HG02798 (cell line): Measurements from ENCODE around the gene NUBPL.
A peak's percentile ranks its signal among the peaks of the same experiment; 100 is the strongest.
"Not testable (repeated sequence)": the region's sequence is repeated elsewhere in the genome, so short reads cannot be mapped to it uniquely, and the experiment has no call there.

Experiments
- ATAC-seq: cut with Tn5 transposase; IDR thresholded peaks from one replicate; pipeline ENCODE4 v1.9.1; 2021; ENCODE audit warnings: mild to moderate bottlenecking; ENCODE audit not compliant: unreplicated experiment, poor library complexity

Gene NUBPL

DNA sequence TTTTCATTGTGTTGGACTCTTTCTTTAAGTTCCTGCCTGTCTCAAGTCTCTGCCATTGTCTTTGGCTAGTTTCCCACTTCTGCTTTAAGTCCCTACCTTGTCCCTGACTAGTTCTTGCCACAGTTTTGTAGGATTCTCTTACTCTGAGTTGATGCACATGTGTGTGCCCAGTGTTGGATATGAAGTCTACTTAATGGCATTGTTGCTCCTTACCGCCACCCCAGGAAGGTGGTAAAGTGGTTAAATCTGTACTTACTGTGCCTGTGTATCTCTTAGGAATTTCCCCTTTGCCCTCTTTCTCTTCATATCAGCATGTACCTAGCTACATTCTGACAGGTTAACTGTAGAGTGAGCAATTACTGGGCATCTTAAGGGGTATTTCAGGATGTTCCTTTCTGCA lies 227.1 kb downstream of the NUBPL start:
- ATAC-seq: no peak

GRCh38 chr14:31792726-31793125 lies 231.5 kb downstream of the NUBPL start:
- ATAC-seq: no peak

DNA sequence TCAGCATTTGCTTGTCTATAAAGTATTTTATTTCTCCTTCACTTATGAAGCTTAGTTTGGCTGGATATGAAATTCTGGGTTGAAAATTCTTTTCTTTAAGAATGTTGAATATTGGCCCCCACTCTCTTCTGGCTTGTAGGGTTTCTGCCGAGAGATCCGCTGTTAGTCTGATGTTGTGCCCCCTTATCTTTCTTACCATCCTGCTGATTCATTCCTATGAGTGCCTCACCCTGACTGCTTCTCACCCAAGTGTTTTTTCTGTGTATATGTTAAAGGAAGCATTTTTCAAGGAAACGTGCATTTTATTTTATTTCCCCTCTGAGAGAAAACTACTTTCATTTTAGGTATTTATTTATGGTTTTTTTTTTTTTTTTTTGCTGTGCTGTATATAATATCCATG lies 236.7 kb downstream of the NUBPL start:
- not testable (repeated sequence) for ATAC-seq

GRCh38 chr14:31802838-31803237 lies 241.6 kb downstream of the NUBPL start:
- ATAC-seq: no peak

DNA sequence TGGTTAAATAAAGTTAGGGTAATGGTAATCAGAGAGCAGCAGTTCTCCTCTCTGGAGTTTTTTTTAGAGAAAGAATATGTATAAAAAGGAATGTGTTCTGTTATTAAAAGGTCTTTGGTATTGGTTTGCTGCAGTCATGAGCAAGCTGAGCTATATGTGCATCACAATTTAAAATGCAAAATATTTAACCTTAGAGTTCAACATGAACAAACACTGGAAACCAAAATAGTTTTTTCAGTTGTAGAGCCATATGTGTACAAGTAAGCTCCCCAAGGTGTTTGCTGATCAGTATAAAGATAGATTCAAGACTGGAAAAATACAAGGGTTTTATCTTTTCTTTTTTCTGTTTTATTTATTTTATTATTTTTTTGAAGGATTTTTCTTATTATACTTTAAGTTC lies 245.0 kb downstream of the NUBPL start:
- no peak for ATAC-seq

- not testable (repeated sequence) for ATAC-seq
Measured at GRCh38 chr14:31811693-31812628, 250.8 kb downstream of the NUBPL start.

GRCh38 chr14:31813724-31814490 lies 252.7 kb downstream of the NUBPL start:
- not testable (repeated sequence) for ATAC-seq

GRCh38 chr14:31819281-31819680 lies 258.1 kb downstream of the NUBPL start:
- ATAC-seq: no peak

DNA sequence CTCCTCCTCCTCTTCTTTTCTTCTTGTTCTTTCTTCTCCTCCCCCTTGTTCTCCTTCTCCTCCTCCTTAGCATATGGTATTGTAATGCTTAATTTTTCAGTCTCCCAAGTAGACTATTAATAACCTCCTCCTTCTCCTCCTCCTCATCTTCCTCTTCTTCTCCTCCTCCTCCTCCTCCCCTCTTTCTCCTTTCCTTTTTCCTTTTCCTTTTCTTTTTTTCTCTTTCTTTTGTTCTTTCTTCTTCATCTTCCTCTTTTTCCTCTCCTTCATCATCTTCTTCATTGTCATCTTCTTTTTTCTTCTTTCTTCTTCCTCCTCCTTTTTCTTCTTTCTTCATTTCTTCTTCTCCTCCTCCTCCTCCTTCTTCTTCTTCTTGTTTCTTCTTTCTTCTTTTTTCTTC lies 264.3 kb downstream of the NUBPL start:
- no peak for ATAC-seq

DNA sequence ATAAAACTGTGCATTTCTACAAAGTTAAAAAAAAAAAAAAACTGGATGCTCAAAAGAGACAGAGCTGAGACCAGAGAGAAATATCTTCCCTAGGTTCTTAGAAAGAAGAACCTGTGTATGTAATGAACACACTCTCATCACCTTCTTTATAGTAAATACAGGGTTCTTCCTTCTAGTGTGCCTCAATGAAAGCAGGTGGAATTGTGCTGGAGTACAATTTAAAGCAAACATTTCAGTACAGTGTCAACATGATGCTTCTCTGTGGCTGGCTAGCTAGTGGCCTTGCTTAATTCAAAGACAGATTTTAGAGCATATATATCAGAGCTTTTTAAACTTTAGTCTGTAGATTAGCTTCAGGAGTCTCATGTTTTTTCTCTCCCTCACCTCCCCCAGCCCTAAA lies 266.1 kb downstream of the NUBPL start:
- no peak for ATAC-seq

- no peak for ATAC-seq
Measured at GRCh38 chr14:31828946-31829868, 268.0 kb downstream of the NUBPL start.

DNA sequence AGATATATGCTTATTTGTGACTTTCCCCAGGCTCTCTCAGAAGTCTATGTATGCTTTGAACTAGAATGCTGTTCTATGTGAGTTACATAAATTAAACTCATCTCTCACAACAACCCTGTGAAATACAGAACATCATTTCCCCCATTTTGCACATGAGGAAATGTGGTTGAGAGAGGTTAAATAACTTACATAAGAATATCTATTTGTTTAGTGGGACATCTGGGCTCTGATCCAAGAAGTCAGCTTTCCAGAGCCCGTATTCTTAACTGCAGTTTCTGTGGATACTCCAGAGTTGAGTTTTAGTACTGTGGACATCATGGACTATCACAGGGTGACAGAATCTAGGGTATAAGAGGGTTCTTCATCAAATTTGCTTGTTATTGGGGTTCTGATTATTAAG lies 273.4 kb downstream of the NUBPL start:
- no peak for ATAC-seq

- no peak for ATAC-seq
Measured at GRCh38 chr14:31835049-31835448, 273.8 kb downstream of the NUBPL start.

GRCh38 chr14:31837031-31837430 lies 275.8 kb downstream of the NUBPL start:
- no peak for ATAC-seq

GRCh38 chr14:31842899-31843298 lies 281.7 kb downstream of the NUBPL start:
- ATAC-seq: no peak

DNA sequence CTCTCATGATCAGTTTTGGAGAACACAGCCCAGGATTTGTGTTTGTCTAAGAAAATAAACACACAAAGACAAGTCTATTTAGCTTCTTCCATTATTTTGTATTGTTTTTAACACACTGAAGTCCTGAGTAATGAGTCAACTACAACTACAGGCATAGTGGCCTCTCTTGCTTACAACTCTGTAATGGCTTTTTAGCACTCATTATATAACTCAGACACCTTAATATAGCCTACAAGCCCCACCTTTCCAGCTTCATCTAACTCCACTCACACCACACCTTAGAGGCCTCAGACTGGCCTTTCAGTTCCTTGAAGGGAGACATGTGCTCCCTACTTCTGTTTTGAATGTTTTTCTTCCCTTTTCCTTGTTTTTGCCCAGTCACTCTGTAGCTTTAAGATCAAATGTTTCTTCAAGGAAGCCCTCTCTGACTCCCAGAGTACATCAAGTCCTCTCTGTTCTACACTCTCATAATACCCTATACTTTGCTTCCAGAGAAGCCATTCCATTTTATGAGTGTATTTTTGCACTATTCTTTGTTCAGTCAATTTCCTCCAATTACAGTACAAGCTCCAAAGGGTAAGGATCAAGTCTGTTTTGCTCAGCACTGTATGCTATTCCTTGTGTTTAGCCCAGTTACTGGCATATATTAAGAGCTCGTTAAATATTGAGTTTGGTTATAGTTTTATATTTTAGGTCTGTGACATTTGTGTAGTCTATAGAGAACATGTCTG lies 282.3 kb downstream of the NUBPL start:
- no peak for ATAC-seq

DNA sequence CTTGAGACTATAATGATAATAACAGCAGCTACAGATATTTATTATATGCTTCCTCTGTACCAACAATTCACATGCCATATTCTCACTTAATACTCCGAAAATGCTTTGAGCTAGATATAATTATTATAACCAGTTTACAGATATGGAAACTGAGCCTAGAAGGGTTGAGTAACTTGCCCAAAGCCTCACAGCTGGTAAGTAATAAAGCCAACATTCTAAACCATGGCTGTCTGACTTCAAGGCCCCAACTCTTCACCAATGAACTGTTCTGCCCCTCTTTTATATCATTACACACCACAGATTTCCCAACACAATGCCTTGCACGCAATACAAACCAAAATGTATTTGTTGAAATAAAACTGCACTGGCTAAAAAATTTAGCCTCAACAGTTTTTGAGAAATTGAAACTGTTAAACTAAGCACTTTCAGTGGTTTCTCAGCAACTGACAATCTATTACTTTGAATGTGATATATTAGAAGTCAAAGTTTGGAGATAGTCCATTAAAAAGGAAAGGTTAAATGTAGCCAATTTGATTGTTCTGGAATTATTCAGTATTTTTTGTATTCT lies 293.4 kb downstream of the NUBPL start:
- ATAC-seq: peak; percentile 64

DNA sequence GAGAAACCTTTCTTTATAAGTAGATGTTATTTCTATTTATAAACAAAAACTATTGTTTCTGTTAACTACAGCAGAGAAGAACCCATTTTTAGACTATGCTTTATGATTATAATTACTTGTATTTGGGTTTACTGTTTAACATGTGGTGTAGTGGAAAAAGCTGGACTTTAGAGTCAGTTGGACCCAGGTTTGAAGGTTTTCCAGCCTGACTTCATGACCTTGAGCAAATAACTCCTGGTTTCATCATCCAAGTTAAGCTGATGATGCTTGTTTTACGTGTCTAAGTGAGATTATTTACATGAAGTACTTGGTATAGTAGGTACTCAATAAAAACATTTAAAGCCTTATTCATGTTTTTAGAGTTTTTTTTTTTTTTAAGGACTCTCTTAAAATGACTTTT lies 294.1 kb downstream of the NUBPL start:
- ATAC-seq: no peak

DNA sequence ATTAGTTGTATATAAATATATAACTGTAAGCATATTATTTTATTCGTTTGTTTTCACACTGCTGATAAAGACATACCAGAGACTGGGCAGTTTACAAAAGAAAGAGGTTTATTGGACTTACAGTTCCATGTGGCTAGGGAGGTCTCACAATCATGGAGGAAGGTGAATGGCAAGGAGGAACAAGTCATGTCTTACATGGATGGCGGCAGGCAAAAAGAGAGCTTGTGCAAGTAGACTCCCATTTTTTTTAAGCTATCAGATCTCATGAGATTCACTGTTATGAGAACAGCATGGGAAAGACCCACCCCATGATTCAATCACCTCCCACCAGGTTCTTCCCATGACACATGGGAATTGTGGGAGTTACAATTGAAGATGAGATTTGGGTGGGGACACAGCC lies 294.8 kb downstream of the NUBPL start:
- ATAC-seq: not testable (repeated sequence)
